Fibroblast of lung (primary cell): Measurements from ENCODE around the gene CRBN.

Experiments
- CTCF ChIP-seq, 2 donors: IDR thresholded peaks in 1 of 2; conservative IDR thresholded peaks in 1 of 2; 1 replicate in 1 of 2; 2 replicates in 1 of 2; pipeline ENCODE4 v1.5.1; 2011 to 2012; ENCODE audit warnings: low read length in 2 of 2, control low read depth in 1 of 2, inconsistent platforms in 1 of 2, low read depth in 1 of 2, mild to moderate bottlenecking in 1 of 2
- EZH2 ChIP-seq: IDR thresholded peaks from 2 replicates; pipeline ENCODE4 v1.5.1; 2012; ENCODE audit warnings: low read length, control low read depth, mild to moderate bottlenecking; ENCODE audit errors: missing control alignments

GRCh38 chr3:3201611-3202010 is 22.1 kb upstream of the CRBN start:
- TF ChIP-seq CTCF (conservative IDR thresholded peaks at IDR 0.05 in 1 of 2, IDR thresholded peaks at IDR 0.05 in 1 of 2; ENCODE audit: low read depth in 1 of 2, low read length in 2 of 2) (no peak), EZH2 (no peak)
